Brain microvascular endothelial cell (primary cell): ENCODE results near the gene NAA80.
"Not testable (repeated sequence)": the region's sequence is repeated elsewhere in the genome, so short reads cannot be mapped to it uniquely, and the experiment has no call there.

Experiments
- DNase-seq: peaks from one replicate; pipeline ENCODE4 v3.0.0-alpha.2; 2020
- H3K27ac ChIP-seq: fragments of 250-450 bp; sonication (Bioruptor Pico); 2 replicates; pipeline ENCODE4 v1.5.1; 2020; ENCODE audit warnings: mild to moderate bottlenecking, moderate library complexity
- H3K27me3 ChIP-seq: fragments of 250-450 bp; sonication (Bioruptor Pico); replicated peaks from 2 replicates; pipeline ENCODE4 v1.5.1; 2020; ENCODE audit warnings: mild to moderate bottlenecking
- H3K36me3 ChIP-seq: fragments of 250-450 bp; sonication (Bioruptor Pico); replicated peaks from 2 replicates; pipeline ENCODE4 v1.5.1; 2020; ENCODE audit warnings: mild to moderate bottlenecking
- H3K4me3 ChIP-seq: 2 replicates; pipeline ENCODE4 v1.5.1; 2011; ENCODE audit warnings: low read depth, mild to moderate bottlenecking, control low read depth, low read length, moderate library complexity
- CTCF ChIP-seq: IDR thresholded peaks from 2 replicates; pipeline ENCODE4 v1.5.1; 2011; ENCODE audit warnings: low read depth, mild to moderate bottlenecking, moderate library complexity, low read length, control low read depth, inconsistent platforms; ENCODE audit errors: missing control alignments
- in situ Hi-C: cut with HindIII; loops from 2 replicates; pipeline ENCODE4 v1.10.0; 2017; ENCODE audit warnings: low sequenced_read_pairs, low pct_ligation_motif_present

The NAA80 gene

GRCh38 chr3:50264964-50265485 is 34.2 kb downstream of the NAA80 start:
- in situ Hi-C loops, result no loop called here
- Histone ChIP-seq H3K27me3 (no peaks in the 10 kb centered on the region), H3K4me3 (no peak overlapping the region), H3K27ac (no peak overlapping the region), H3K36me3 (no peaks in the 10 kb centered on the region)
- no peak for TF ChIP-seq CTCF
- no peak for DNase-seq

DNA sequence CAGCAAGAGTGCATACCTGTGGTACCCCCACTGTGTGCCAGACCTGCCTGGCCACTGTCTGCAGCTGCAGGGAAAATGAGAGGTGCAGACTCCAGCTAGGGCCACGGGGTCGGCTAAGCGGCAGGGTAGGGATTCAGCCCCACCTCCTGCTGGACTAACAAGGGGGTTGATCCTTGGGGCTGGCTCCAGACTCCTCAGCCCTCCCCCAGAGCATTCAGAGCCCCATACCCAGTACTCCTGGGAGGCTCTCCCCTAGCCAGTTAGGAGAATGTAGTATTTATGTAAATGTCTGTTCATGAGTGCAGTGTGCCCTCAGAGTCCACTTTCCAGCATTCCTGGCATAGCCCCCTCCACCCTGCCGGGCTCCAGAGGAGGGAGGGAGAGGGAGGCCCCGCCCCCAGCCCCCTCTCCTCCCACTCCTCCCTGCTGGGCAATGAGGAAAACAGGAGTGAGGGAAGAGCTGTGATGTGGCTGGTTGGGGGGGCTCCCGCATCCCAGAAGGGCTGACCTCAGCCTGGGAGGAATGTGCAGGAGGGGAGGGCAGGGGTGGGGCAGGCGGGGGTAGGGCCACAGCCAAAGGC is 34.7 kb downstream of the NAA80 start:
- H3K27ac ChIP-seq, result no peak overlapping the region
- H3K4me3 ChIP-seq, result no peak overlapping the region
- no peaks in the 10 kb centered on the region for H3K27me3 ChIP-seq
- H3K36me3 ChIP-seq, result peaks cover 2% of the 10 kb centered on the region
- in situ Hi-C loops, result no loop called here
- DNase-seq, result peak; percentile 69
- no peak for TF ChIP-seq CTCF

GRCh38 chr3:50263478-50264382 is 35.5 kb downstream of the NAA80 start:
- Histone ChIP-seq H3K4me3 (no peak overlapping the region), H3K36me3 (peaks cover 7% of the 10 kb centered on the region), H3K27me3 (no peaks in the 10 kb centered on the region), H3K27ac (no peak overlapping the region)
- no peak for DNase-seq
- in situ Hi-C loops, result no loop called here
- TF ChIP-seq CTCF, result no peak

DNA sequence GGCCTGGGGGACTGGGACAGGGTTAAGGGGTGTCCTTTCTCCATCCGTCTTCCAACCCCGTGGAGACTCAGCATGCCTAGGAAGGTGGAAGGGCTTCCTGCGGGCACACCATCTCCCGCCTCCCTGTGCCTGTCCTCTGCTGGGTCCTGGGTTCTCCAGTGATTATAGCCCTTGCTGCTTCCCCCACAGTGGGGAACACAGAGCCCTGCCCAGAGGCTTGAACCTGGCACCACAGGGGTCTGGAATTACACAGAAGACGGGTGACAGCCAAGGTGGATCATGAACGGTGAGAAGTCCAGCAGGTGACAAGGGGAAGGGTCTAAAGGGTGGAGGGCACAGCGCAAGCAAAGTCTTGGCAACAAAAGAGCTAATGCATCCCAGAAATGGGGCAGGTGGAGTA is 36.4 kb downstream of the NAA80 start:
- in situ Hi-C loops, result no loop called here
- Histone ChIP-seq H3K36me3 (peaks cover 15% of the 10 kb centered on the region), H3K4me3 (no peak overlapping the region), H3K27me3 (no peaks in the 10 kb centered on the region), H3K27ac (no peak overlapping the region)
- DNase-seq, result no peak
- TF ChIP-seq CTCF, result no peak

DNA sequence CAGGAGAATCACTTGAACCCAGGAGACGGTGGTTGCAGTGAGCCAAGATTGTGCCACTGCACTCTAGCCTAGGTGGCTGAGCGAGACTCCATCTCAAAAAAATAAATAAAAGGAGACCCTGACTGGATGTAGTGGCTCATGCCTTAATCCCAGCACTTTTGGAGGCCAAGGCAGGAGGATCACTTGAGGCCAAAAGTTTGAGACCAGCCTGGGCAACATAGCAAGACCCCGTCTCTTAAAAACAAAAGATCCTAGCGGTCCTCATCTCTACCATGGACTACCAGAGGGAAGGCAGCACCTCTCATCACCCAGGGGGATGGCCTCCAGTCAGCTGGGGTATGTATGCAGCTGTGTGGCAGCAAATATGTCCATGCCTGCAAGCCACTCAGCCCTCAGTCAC is 37.0 kb downstream of the NAA80 start:
- not testable (repeated sequence) for H3K27me3 ChIP-seq, H3K27ac ChIP-seq

GRCh38 chr3:50261505-50261904 is 37.7 kb downstream of the NAA80 start:
- Histone ChIP-seq H3K36me3 (peaks cover 25% of the 10 kb centered on the region), H3K27me3 (no peaks in the 10 kb centered on the region), H3K27ac (no peak overlapping the region), H3K4me3 (no peak overlapping the region)
- DNase-seq, result no peak
- no peak for TF ChIP-seq CTCF
- in situ Hi-C loops, result no loop called here

More for the DNA sequence above, 37.0 kb downstream of the NAA80 start:
- DNase-seq, in situ Hi-C loops, H3K4me3 ChIP-seq: not testable (repeated sequence)
- peaks cover 18% of the 10 kb centered on the region for H3K36me3 ChIP-seq
